IMR-90 (cell line): ENCODE results near the gene SRP54. TPM values are rescaled to one million over a fixed set of nuclear protein-coding genes. Genes with fewer than 3 reads are reported as not detected.

ENCODE experiments used
- ATAC-seq: fragments of 200-7000 bp; cut with Tn5 transposase; 2 replicates; pipeline ENCODE4 v1.9.1; 2020; ENCODE audit warnings: low read depth, mild to moderate bottlenecking, moderate library complexity
- BruUV-seq: library from RNA; stranded (reverse); fragments of 400-500 nt; replicated peaks from 2 replicates; lab custom pipeline; 2021; lab: Mats Ljungman, UMichigan
- CTCF ChIA-PET: fragments of 300-600 bp; formaldehyde crosslinking; extraction: SDS; loops from one replicate; lab custom pipeline; 2021; ENCODE audit warnings: antibody characterized with exemption; lab: Yijun Ruan, JAX
- POLR2A ChIA-PET: fragments of 300-600 bp; sonication (Branson Sonifier 250); formaldehyde crosslinking; loops from one replicate; lab custom pipeline; 2022; ENCODE audit warnings: antibody characterized with exemption; ENCODE audit not compliant: unreplicated experiment; lab: Charles Lee
- DNase-seq: peaks from one replicate; pipeline ENCODE4 v3.0.0; 2013
- H2AFZ ChIP-seq: replicated peaks from 2 replicates; pipeline ENCODE3; 2013; ENCODE audit warnings: low read length, mild to moderate bottlenecking; ENCODE audit not compliant: poor library complexity
- H2AK5ac ChIP-seq: 2 replicates; pipeline ENCODE4 v1.6.1; 2013; ENCODE audit warnings: low read depth, low read length, inconsistent platforms
- H2AK9ac ChIP-seq: replicated peaks from 2 replicates; pipeline ENCODE3; 2013; ENCODE audit warnings: mild to moderate bottlenecking, low read depth, low read length, moderate library complexity; ENCODE audit not compliant: poor library complexity
- H2BK120ac ChIP-seq: 2 replicates; pipeline ENCODE4 v1.6.1; 2013; ENCODE audit warnings: low read depth, low read length, inconsistent platforms
- H2BK15ac ChIP-seq: 3 replicates; pipeline ENCODE4 v1.6.1; 2013; ENCODE audit warnings: low read depth, low read length, inconsistent platforms
- H2BK20ac ChIP-seq: 2 replicates; pipeline ENCODE4 v1.6.1; 2013; ENCODE audit warnings: low read depth, mild to moderate bottlenecking, inconsistent platforms, low read length, moderate library complexity
- H2BK5ac ChIP-seq: 2 replicates; pipeline ENCODE4 v1.6.1; 2013; ENCODE audit warnings: mild to moderate bottlenecking, low read depth, low read length, inconsistent platforms; ENCODE audit not compliant: poor library complexity, severe bottlenecking
- H3K14ac ChIP-seq: replicated peaks from 2 replicates; pipeline ENCODE4 v1.6.1; 2013; ENCODE audit warnings: low read depth, low read length, inconsistent platforms
- H3K18ac ChIP-seq: 2 replicates; pipeline ENCODE4 v1.6.1; 2013; ENCODE audit warnings: low read depth, low read length, control low read depth
- H3K23ac ChIP-seq: 2 replicates; pipeline ENCODE4 v1.6.1; 2013; ENCODE audit warnings: low read depth, low read length, inconsistent platforms
- H3K27ac ChIP-seq: 2 replicates; pipeline ENCODE4 v1.5.1; 2013; ENCODE audit warnings: mild to moderate bottlenecking, control low read depth, low read length; ENCODE audit not compliant: insufficient read depth
- H3K27me3 ChIP-seq: 2 replicates; pipeline ENCODE4 v1.6.1; 2013; ENCODE audit warnings: low read length; ENCODE audit not compliant: control insufficient read depth, insufficient read depth
- H3K36me3 ChIP-seq: 2 replicates; pipeline ENCODE4 v1.6.1; 2013; ENCODE audit warnings: low read length, mixed read lengths; ENCODE audit not compliant: control insufficient read depth, insufficient read depth
- H3K4ac ChIP-seq: 2 replicates; pipeline ENCODE4 v1.6.1; 2013; ENCODE audit warnings: low read depth, low read length, inconsistent platforms
- H3K4me1 ChIP-seq: 2 replicates; pipeline ENCODE4 v1.6.1; 2013; ENCODE audit warnings: low read length, mixed read lengths; ENCODE audit not compliant: control insufficient read depth, insufficient read depth
- H3K4me2 ChIP-seq: 2 replicates; pipeline ENCODE4 v1.6.1; 2013; ENCODE audit warnings: low read depth, mild to moderate bottlenecking, control low read depth, low read length, moderate library complexity
- H3K4me3 ChIP-seq: 2 replicates; pipeline ENCODE4 v1.5.1; 2013; ENCODE audit warnings: low read depth, mild to moderate bottlenecking, control low read depth, low read length, moderate library complexity; ENCODE audit not compliant: insufficient read depth
- H3K56ac ChIP-seq: 2 replicates; pipeline ENCODE4 v1.6.1; 2013; ENCODE audit warnings: low read length, inconsistent platforms; ENCODE audit not compliant: insufficient read depth; ENCODE audit errors: extremely low read depth
- H3K79me1 ChIP-seq, 2 experiments: 2 replicates each; pipeline ENCODE4 v1.6.1; 2013; ENCODE audit warnings: low read length in 2 of 2, inconsistent platforms in 1 of 2, low read depth in 1 of 2
- H3K9ac ChIP-seq: 2 replicates; pipeline ENCODE4 v1.6.1; 2013; ENCODE audit warnings: low read depth, low read length, control low read depth
- H3K9me1 ChIP-seq: 2 replicates; pipeline ENCODE4 v1.6.1; 2013; ENCODE audit warnings: low read length, inconsistent platforms; ENCODE audit not compliant: insufficient read depth
- H3K9me3 ChIP-seq: 2 replicates; pipeline ENCODE4 v1.6.1; 2013; ENCODE audit warnings: low read length; ENCODE audit not compliant: control insufficient read depth, insufficient read depth
- H4K20me1 ChIP-seq: 2 replicates; pipeline ENCODE4 v1.6.1; 2013; ENCODE audit warnings: low read length, inconsistent platforms; ENCODE audit not compliant: insufficient read depth
- H4K5ac ChIP-seq: 2 replicates; pipeline ENCODE4 v1.6.1; 2013; ENCODE audit warnings: mild to moderate bottlenecking, low read depth, low read length, control low read depth
- H4K8ac ChIP-seq, 2 experiments: 2 replicates each; pipeline ENCODE4 v1.6.1; 2013; ENCODE audit warnings: low read depth in 2 of 2, low read length in 2 of 2, control low read depth in 1 of 2, inconsistent platforms in 1 of 2
- H4K91ac ChIP-seq: 2 replicates; pipeline ENCODE4 v1.6.1; 2013; ENCODE audit warnings: low read depth, low read length, inconsistent platforms; ENCODE audit not compliant: insufficient read depth
- MXI1 ChIP-seq: IDR thresholded peaks from 2 replicates; pipeline ENCODE4 v1.6.1; 2012; ENCODE audit warnings: low read depth, mild to moderate bottlenecking, low read length, moderate library complexity, borderline replicate concordance
- NFE2L2 ChIP-seq: fragments of 150-350 bp; IDR thresholded peaks from 2 replicates; pipeline ENCODE4 v1.6.1; 2016; ENCODE audit warnings: low read depth, mild to moderate bottlenecking, low read length
- RFX5 ChIP-seq: IDR thresholded peaks from 2 replicates; pipeline ENCODE4 v1.8.0; 2012; ENCODE audit warnings: low read depth, mild to moderate bottlenecking, low read length, moderate library complexity
- WGBS, 2 experiments: methylation state at CpG; one replicate each; pipeline versions ENCODE4 v1.1.5 to v1.1.7; 2013; ENCODE audit warnings: missing lambda C conversion rate in 2 of 2; ENCODE audit not compliant: insufficient read length in 1 of 2; ENCODE audit errors: extremely low coverage in 2 of 2; 5-methylcytosine and 5-hydroxymethylcytosine counted together
- dilution Hi-C: fragments of 300-500 bp; cut with HindIII; formaldehyde crosslinking; loops from one replicate; pipeline ENCODE4 v1.14.3; 2018; ENCODE audit warnings: low sequenced_read_pairs; ENCODE audit not compliant: unreplicated experiment
- in situ Hi-C: fragments of 300-500 bp; cut with MboI; formaldehyde crosslinking; loops from 3 replicates; pipeline ENCODE4 v1.14.3; 2019; ENCODE audit warnings: low sequenced_read_pairs, inconsistent platforms, mixed read lengths
- intact Hi-C: fragments of 100-400 bp; cut with micrococcal nuclease; formaldehyde crosslinking; loops from 2 replicates; pipeline ENCODE4 v1.10.0; 2022
- polyA plus RNA-seq, 3 experiments: library from polyadenylated mRNA; depleted of rRNA; stranded (reverse); fragments of >200 nt; gene quantifications; 2 replicates each; pipeline ENCODE4 v1.2.3, GENCODE V29; 2012; ENCODE audit warnings: low replicate concordance in 1 of 3
- total RNA-seq: library from RNA; depleted of rRNA; stranded (reverse); fragments of >200 nt; gene quantifications from 2 replicates; pipeline ENCODE4 v1.2.3, GENCODE V29; 2012

Gene SRP54
- total and polyA plus RNA-seq, 2 of the 4 experiments (the other 2 are of a cell fraction) = 56.2 to 63.3 TPM

- no peak overlapping the region for H2BK5ac ChIP-seq
- no peak overlapping the region for H3K4me2 ChIP-seq
- WGBS, 2 experiments = 81% methylated on average over 2 of the region's 6 CpGs; no CpG with 5 or more reads in 1 of the 2 experiments
- H2AK5ac ChIP-seq = no peak overlapping the region
- H4K8ac ChIP-seq = no peak overlapping the region
- dilution Hi-C loops (no loop called here), in situ Hi-C loops (no loop called here), intact Hi-C loops (no loop called here)
- no peak overlapping the region for H3K9ac ChIP-seq
- H4K5ac ChIP-seq = no peak overlapping the region
- no peak overlapping the region for H2AK9ac ChIP-seq
- no peak overlapping the region for H3K27ac ChIP-seq
- H3K4ac ChIP-seq = no peak overlapping the region
- H4K20me1 ChIP-seq = no peaks in the 10 kb centered on the region
- no peak overlapping the region for H2BK15ac ChIP-seq
- H2BK120ac ChIP-seq = no peak overlapping the region
- no peak overlapping the region for H3K23ac ChIP-seq
- H3K36me3 ChIP-seq = no peaks in the 10 kb centered on the region
- no peaks in the 10 kb centered on the region for H3K79me1 ChIP-seq
- ChIA-PET CTCF (no interaction called here), POLR2A (interaction anchor here (0.5 kb wide), 1 partner anchor 14 kb away, joined by 3 read pairs; no protein-coding TSS in a partner anchor)
- no peaks in the 10 kb centered on the region; the same call in 1 of the 2 replicates for H3K9me1 ChIP-seq
- H3K4me1 ChIP-seq = no peaks in the 10 kb centered on the region
- TF ChIP-seq NFE2L2 (no peak), MXI1 (no peak), RFX5 (no peak)
- no peak for ATAC-seq
- no peak for DNase-seq
- no peak overlapping the region for H3K56ac ChIP-seq
- H3K27me3 ChIP-seq = no peaks in the 10 kb centered on the region
- H2AFZ ChIP-seq = no peak overlapping the region
- H2BK20ac ChIP-seq = no peak overlapping the region
- H3K14ac ChIP-seq = no peak overlapping the region
- H3K4me3 ChIP-seq = no peak overlapping the region
- no peak overlapping the region for H4K91ac ChIP-seq
- no peaks in the 10 kb centered on the region for H3K9me3 ChIP-seq
- H3K18ac ChIP-seq = no peak overlapping the region
- no TSS peak for BruUV-seq
Observed at GRCh38 chr14:34937442-34937841, 45.4 kb upstream of the SRP54 start.
